K562 (cell line): ENCODE measurements around the gene ATP5MC3. TPM values are rescaled to one million over a fixed set of nuclear protein-coding genes. Genes with fewer than 3 reads are reported as not detected.

Source experiments
- AFF1 ChIP-seq, 2 experiments: fragments of 450-650 bp; IDR thresholded peaks; 2 replicates each; pipeline ENCODE4 v1.6.1; 2018; ENCODE audit warnings: mild to moderate bottlenecking in 2 of 2, low read depth in 1 of 2; ENCODE audit not compliant: partially characterized antibody in 2 of 2
- CAMTA2 ChIP-seq: fragments of 250-450 bp; sonication (Bioruptor Pico); conservative IDR thresholded peaks from 2 replicates; pipeline ENCODE4 v1.5.1; 2022
- CGGBP1 ChIP-seq: fragments of 250-450 bp; sonication (Bioruptor Pico); IDR thresholded peaks from 2 replicates; pipeline ENCODE4 v1.9.0; 2021; ENCODE audit warnings: mild to moderate bottlenecking
- HDAC6 ChIP-seq: IDR thresholded peaks from 2 replicates; pipeline ENCODE4 v1.6.1; 2012; ENCODE audit warnings: low read depth, mild to moderate bottlenecking, control low read depth, inconsistent platforms, low read length, moderate library complexity
- HEY1 ChIP-seq: fragments of 250-450 bp; sonication (Bioruptor Pico); IDR thresholded peaks from 2 replicates; pipeline ENCODE4 v1.5.0; 2020; ENCODE audit warnings: mild to moderate bottlenecking, moderate library complexity, borderline replicate concordance
- HMG20A ChIP-seq: fragments of 450-650 bp; formaldehyde crosslinking; conservative IDR thresholded peaks from 2 replicates; pipeline ENCODE4 v1.4.0; 2020; ENCODE audit warnings: mild to moderate bottlenecking, mixed read lengths
- L3MBTL2 ChIP-seq: fragments of 450-650 bp; IDR thresholded peaks from 2 replicates; pipeline ENCODE4 v1.6.1; 2016; ENCODE audit warnings: mild to moderate bottlenecking, moderate library complexity
- PCBP1 ChIP-seq: fragments of 200-400 bp; formaldehyde crosslinking; IDR thresholded peaks from 2 replicates; pipeline ENCODE4 v1.6.1; 2018; ENCODE audit warnings: mild to moderate bottlenecking, low read depth, low read length; ENCODE audit not compliant: poor library complexity, severe bottlenecking
- PML ChIP-seq: IDR thresholded peaks from 2 replicates; pipeline ENCODE4 v1.6.1; 2012; ENCODE audit warnings: low read length, inconsistent platforms
- RREB1 ChIP-seq: fragments of 250-450 bp; sonication (Bioruptor Pico); IDR thresholded peaks from 2 replicates; pipeline ENCODE4 v1.4.0; 2020
- SOX6 ChIP-seq: fragments of 450-650 bp; IDR thresholded peaks from 2 replicates; pipeline ENCODE4 v1.6.1; 2014; ENCODE audit warnings: mild to moderate bottlenecking
- TEAD1 ChIP-seq, 2 experiments: fragments of 450-650 bp in 1 of 2; sonication (generic) in 1 of 2; formaldehyde crosslinking; IDR thresholded peaks; 2 replicates each; pipeline versions ENCODE4 v1.4.0 to v1.8.0; 2020 to 2022; ENCODE audit warnings: mild to moderate bottlenecking in 2 of 2, missing genetic modification reagents in 1 of 2
- TEAD2 ChIP-seq: fragments of 450-650 bp; IDR thresholded peaks from 2 replicates; pipeline ENCODE4 v1.6.1; 2016; ENCODE audit warnings: missing genetic modification characterization, control low read depth, missing compliant biosample characterization
- XRCC3 ChIP-seq: fragments of 450-650 bp; IDR thresholded peaks from 2 replicates; pipeline ENCODE4 v1.6.1; 2017; ENCODE audit warnings: mild to moderate bottlenecking, moderate library complexity
- ZFP30 ChIP-seq: fragments of 250-450 bp; sonication (Bioruptor Pico); IDR thresholded peaks from 2 replicates; pipeline ENCODE4 v1.8.0; 2022; ENCODE audit warnings: moderate library complexity, mild to moderate bottlenecking, inconsistent platforms, borderline replicate concordance
- ZNF121 ChIP-seq: sonication (generic); formaldehyde crosslinking; conservative IDR thresholded peaks from 2 replicates; pipeline ENCODE4 v1.8.0; 2022; ENCODE audit warnings: missing genetic modification reagents
- ZNF589 ChIP-seq: fragments of 200-800 bp; sonication (Bioruptor generic); IDR thresholded peaks from 2 replicates; pipeline ENCODE4 v1.6.1; 2016; ENCODE audit warnings: low read depth, missing genetic modification characterization, missing compliant biosample characterization
- polyA plus RNA-seq, 8 experiments: library from polyadenylated mRNA; depleted of rRNA in 4 of 8; stranded (reverse) in 5 of 8; unstranded in 3 of 8; fragments of >200 nt; fragmentation: Nextera tagmentation in 2 of 8; fragmentation: Illumina TruSeq in 1 of 8; extraction: Ambion mirVana in 2 of 8; extraction: Trizol in 1 of 8; gene quantifications; 2 replicates each; pipeline versions ENCODE4 v1.2.1 to v1.2.3, GENCODE V29; 2011 to 2014; ENCODE audit warnings: inconsistent platforms in 1 of 8, missing spikeins in 1 of 8
- total RNA-seq, 7 experiments: library from RNA; depleted of rRNA in 6 of 7; stranded (reverse); fragments of >200 nt in 6 of 7; fragmentation: Illumina TruSeq in 2 of 7; extraction: Trizol in 2 of 7; gene quantifications; 2 replicates each; pipeline versions ENCODE4 v1.2.1 to v1.2.3, GENCODE V29; 2011 to 2021; ENCODE audit warnings: low replicate concordance in 1 of 7

ATP5MC3 gene
- total and polyA plus RNA-seq, 9 of the 15 experiments (the other 6 are each of a cell fraction or from before 2014, with no cell fraction given): 423 to 2,565 (median 1,012) TPM

GRCh38 chr2:175167792-175168563, 13.5 kb downstream of the ATP5MC3 start, which contains the start of gene ATF2 (continued):
- TF ChIP-seq HMG20A (CRISPR knock-in tag) (no peak), ZNF589 (CRISPR knock-in tag) (no peak), AFF1 (IDR thresholded peaks at IDR 0.05; ENCODE audit: low read depth in 1 of 2, partially characterized antibody in 2 of 2) (peak; percentile 84), XRCC3 (no peak), TEAD2 (tag) (no peak), L3MBTL2 (peak; percentile 56; the same call in 1 of the 2 replicates), HDAC6 (no peak; the same call in 1 of the 2 replicates), ZFP30 (CRISPR knock-in tag) (no peak), CGGBP1 (CRISPR knock-in tag) (no peak; the same call in none of the 2 replicates), SOX6 (0 out of 2 replicates have a peak, but pooled peaks have one; percentile 26), RREB1 (CRISPR knock-in tag) (0 out of 2 replicates have a peak, but pooled peaks have one; percentile 75), CAMTA2 (0 out of 2 replicates have a peak, but pooled peaks have one; percentile 16), TEAD1 (CRISPR knock-in tag; IDR thresholded peaks at IDR 0.05) (peak in 1 of 2 experiments; percentile 40; a peak in 2 of 4 replicates), ZNF121 (CRISPR knock-in tag) (no peak), HEY1 (CRISPR knock-in tag) (0 out of 2 replicates have a peak, but pooled peaks have one; percentile 36), PCBP1 (peak; percentile 80), PML (peak; percentile 79)
